Endodermal cell (in vitro differentiated cells): ENCODE data around the gene B4GALNT3. TPM values are rescaled to one million over a fixed set of nuclear protein-coding genes. Genes with fewer than 3 reads are reported as not detected.

Experiments used
- DNase-seq: peaks from one replicate; pipeline ENCODE4 v3.0.0-alpha.2; 2017
- H3K27ac ChIP-seq: 2 replicates; pipeline ENCODE4 v1.5.1; 2013; ENCODE audit warnings: mild to moderate bottlenecking, low read depth, low read length, moderate library complexity
- H3K27me3 ChIP-seq: 2 replicates; pipeline ENCODE4 v1.6.1; 2013; ENCODE audit warnings: mild to moderate bottlenecking, low read length, moderate library complexity; ENCODE audit not compliant: insufficient read depth, control insufficient read depth, poor library complexity, severe bottlenecking
- H3K36me3 ChIP-seq: 2 replicates; pipeline ENCODE4 v1.7.0; 2013; ENCODE audit warnings: mild to moderate bottlenecking, low read length, moderate library complexity; ENCODE audit not compliant: control insufficient read depth, insufficient read depth
- H3K4me1 ChIP-seq: one replicate; pipeline ENCODE4 v1.7.0; 2013; ENCODE audit warnings: low read length; ENCODE audit not compliant: control insufficient read depth, insufficient read depth
- H3K4me3 ChIP-seq: 2 replicates; pipeline ENCODE4 v1.5.1; 2013; ENCODE audit warnings: mild to moderate bottlenecking, low read length, moderate library complexity
- H3K9ac ChIP-seq: 2 replicates; pipeline ENCODE4 v1.6.1; 2013; ENCODE audit warnings: mild to moderate bottlenecking, low read length, moderate library complexity; ENCODE audit not compliant: poor library complexity, severe bottlenecking; ENCODE audit errors: extremely low read depth
- H3K9me3 ChIP-seq: 2 replicates; pipeline ENCODE4 v1.6.1; 2013; ENCODE audit warnings: mild to moderate bottlenecking, low read length, moderate library complexity; ENCODE audit not compliant: control insufficient read depth
- H3K27ac Mint-ChIP-seq: 2 replicates; pipeline ENCODE4 v1.8.0; 2020; ENCODE audit warnings: mixed read lengths
- H3K27me3 Mint-ChIP-seq: 2 replicates; pipeline ENCODE4 v1.8.0; 2021; ENCODE audit warnings: mild to moderate bottlenecking, mixed read lengths; ENCODE audit not compliant: insufficient read depth
- H3K36me3 Mint-ChIP-seq: 2 replicates; pipeline ENCODE4 v1.8.0; 2020; ENCODE audit warnings: low read depth, mixed read lengths
- H3K4me1 Mint-ChIP-seq: 2 replicates; pipeline ENCODE4 v1.8.0; 2020; ENCODE audit warnings: mixed read lengths
- H3K4me3 Mint-ChIP-seq: 2 replicates; pipeline ENCODE4 v1.8.0; 2020; ENCODE audit warnings: mild to moderate bottlenecking, moderate library complexity, mixed read lengths
- H3K9me3 Mint-ChIP-seq: 2 replicates; pipeline ENCODE4 v1.8.0; 2020; ENCODE audit warnings: mild to moderate bottlenecking, mixed read lengths
- CTCF ChIP-seq: fragments of 200-600 bp; sonication (generic); conservative IDR thresholded peaks from 2 replicates; pipeline ENCODE4 v1.5.0; 2021; ENCODE audit warnings: antibody characterized with exemption, mild to moderate bottlenecking
- WGBS, 2 experiments: methylation state at CpG; one replicate each; pipeline versions ENCODE4 v1.1.5 to v1.1.7; 2013; ENCODE audit warnings: missing lambda C conversion rate in 2 of 2, mixed read lengths in 1 of 2; ENCODE audit not compliant: insufficient coverage in 1 of 2, insufficient read length in 1 of 2; 5-methylcytosine and 5-hydroxymethylcytosine counted together
- total RNA-seq, 2 donors: library from RNA; stranded (reverse); fragmentation: NEBNext Ultra II Directional in 1 of 2; extraction: Animal tissue kit (Norgen Biotek cat#: 25700) in 1 of 2; gene quantifications; 2 replicates in 1 of 2; 3 replicates in 1 of 2; pipeline ENCODE4 v1.2.1, GENCODE V29; 2021

Gene B4GALNT3
- total RNA-seq, 2 donors from 2014 or later = 61.5 to 155 TPM

- no peaks in the 10 kb centered on the region for H3K27me3 ChIP-seq
- peaks cover 12% of the 10 kb centered on the region for H3K4me1 ChIP-seq
- peaks cover 6% of the 10 kb centered on the region for H3K36me3 Mint-ChIP-seq
- no peak for DNase-seq
- no peak overlapping the region for H3K4me3 ChIP-seq
- peaks cover 54% of the 10 kb centered on the region for H3K4me1 Mint-ChIP-seq
- no peaks in the 10 kb centered on the region for H3K9me3 ChIP-seq
- no peak for TF ChIP-seq CTCF
- H3K9ac ChIP-seq = no peak overlapping the region
- H3K27me3 Mint-ChIP-seq = no peaks in the 10 kb centered on the region
- no peaks in the 10 kb centered on the region for H3K36me3 ChIP-seq
- peak overlapping the region; percentile 23 for H3K27ac Mint-ChIP-seq
- no peak overlapping the region for H3K27ac ChIP-seq
- no peaks in the 10 kb centered on the region for H3K9me3 Mint-ChIP-seq
- no peak overlapping the region for H3K4me3 Mint-ChIP-seq
- 79 to 82% methylated on average over 2 of the region's 2 CpGs for WGBS, 2 experiments
Observed at GRCh38 chr12:520119-520518, 60.4 kb downstream of the B4GALNT3 start.

- Mint-ChIP-seq H3K4me1 (peaks cover 61% of the 10 kb centered on the region), H3K27ac (peak overlapping the region; percentile 54), H3K9me3 (peaks cover 3% of the 10 kb centered on the region), H3K4me3 (no peak overlapping the region), H3K36me3 (peaks cover 28% of the 10 kb centered on the region), H3K27me3 (no peaks in the 10 kb centered on the region)
- H3K27me3 ChIP-seq = no peaks in the 10 kb centered on the region
- H3K4me3 ChIP-seq = no peak overlapping the region
- H3K27ac ChIP-seq = peak overlapping the region; percentile 79
- H3K36me3 ChIP-seq = peaks cover 15% of the 10 kb centered on the region
- peaks cover 12% of the 10 kb centered on the region for H3K4me1 ChIP-seq
- no peak overlapping the region for H3K9ac ChIP-seq
- H3K9me3 ChIP-seq = no peaks in the 10 kb centered on the region
- 67 to 74% methylated on average over 6 to 7 of the region's 7 CpGs for WGBS, 2 experiments
- TF ChIP-seq CTCF = no peak
- no peak for DNase-seq
Observed at GRCh38 chr12:522692-523378, 63.1 kb downstream of the B4GALNT3 start.

GRCh38 chr12:524167-524951, 64.6 kb downstream of the B4GALNT3 start:
- no peak overlapping the region for H3K4me3 ChIP-seq
- H3K9ac ChIP-seq = no peak overlapping the region
- no peaks in the 10 kb centered on the region for H3K27me3 ChIP-seq
- WGBS, 2 experiments = 95 to 96% methylated on average over 8 to 10 of the region's 10 CpGs
- H3K4me3 Mint-ChIP-seq = no peak overlapping the region
- peaks cover 39% of the 10 kb centered on the region for H3K36me3 Mint-ChIP-seq
- peaks cover 56% of the 10 kb centered on the region for H3K4me1 Mint-ChIP-seq
- H3K9me3 Mint-ChIP-seq = peaks cover 13% of the 10 kb centered on the region
- H3K36me3 ChIP-seq = peaks cover 25% of the 10 kb centered on the region
- peaks cover 12% of the 10 kb centered on the region for H3K9me3 ChIP-seq
- TF ChIP-seq CTCF = no peak
- H3K27ac Mint-ChIP-seq = peak overlapping the region; percentile 18
- no peaks in the 10 kb centered on the region for H3K27me3 Mint-ChIP-seq
- no peak overlapping the region for H3K27ac ChIP-seq
- peaks cover 12% of the 10 kb centered on the region for H3K4me1 ChIP-seq
- no peak for DNase-seq
